ENCODE results near the gene FLRT1.

Gene FLRT1

GRCh38 chr11:64084146-64084950 is 48.6 kb downstream of the FLRT1 start:
- Histone ChIP-seq H3K4me1 (ENCODE audit: control insufficient read depth, insufficient read depth, low read length) (peaks cover 28% of the 10 kb centered on the region), H3K27me3 (ENCODE audit: control insufficient read depth, insufficient read depth, low read length, poor library complexity, severe bottlenecking) (no peaks in the 10 kb centered on the region), H3K27ac (ENCODE audit: insufficient read depth, low read depth, low read length, poor library complexity, severe bottlenecking) (no peak overlapping the region), H3K36me3 (ENCODE audit: control insufficient read depth, insufficient read depth, low read length) (no peaks in the 10 kb centered on the region), H3K4me3 (ENCODE audit: insufficient read depth, low read depth, low read length) (no peak overlapping the region), H3K9me3 (ENCODE audit: control insufficient read depth, low read length) (no peaks in the 10 kb centered on the region)
- WGBS, 2 experiments, result 89 to 91% methylated on average over 26 of the region's 26 CpGs

- 91 to 94% methylated on average over 27 of the region's 27 CpGs for WGBS, 2 experiments
Observed at GRCh38 chr11:64084951-64085710, 49.4 kb downstream of the FLRT1 start.

More at GRCh38 chr11:64084951-64085710, 49.4 kb downstream of the FLRT1 start:
- no peak overlapping the region for H3K4me3 ChIP-seq (ENCODE audit: insufficient read depth, low read depth, low read length)
- H3K27ac ChIP-seq (ENCODE audit: insufficient read depth, low read depth, low read length, poor library complexity, severe bottlenecking), result no peak overlapping the region
- no peaks in the 10 kb centered on the region for H3K36me3 ChIP-seq (ENCODE audit: control insufficient read depth, insufficient read depth, low read length)
- H3K27me3 ChIP-seq (ENCODE audit: control insufficient read depth, insufficient read depth, low read length, poor library complexity, severe bottlenecking), result no peaks in the 10 kb centered on the region
- no peaks in the 10 kb centered on the region for H3K9me3 ChIP-seq (ENCODE audit: control insufficient read depth, low read length)
- peaks cover 34% of the 10 kb centered on the region for H3K4me1 ChIP-seq (ENCODE audit: control insufficient read depth, insufficient read depth, low read length)

All from ectodermal cell (in vitro differentiated cells).